Gastroesophageal sphincter (tissue), 4 donors: ENCODE results near the gene DCUN1D3. TPM values are rescaled to one million over a fixed set of nuclear protein-coding genes. Genes with fewer than 3 reads are reported as not detected.

Experiments
- ATAC-seq: fragments of 150-250 bp; one replicate; pipeline ENCODE4 v1.9.1; 2016; ENCODE audit warnings: mild to moderate bottlenecking, moderate library complexity
- H3K27ac ChIP-seq, 4 donors: fragments of 200-600 bp; sonication (generic) in 3 of 4; 1 replicate in 3 of 4; 2 replicates in 1 of 4; pipeline ENCODE4 v1.5.1; 2016 to 2019
- H3K27me3 ChIP-seq: fragments of 200-600 bp; sonication (generic); one replicate; pipeline ENCODE4 v1.5.1; 2019
- H3K36me3 ChIP-seq, 2 donors: fragments of 200-600 bp; sonication (generic); one replicate each; pipeline ENCODE4 v1.5.1; 2019; ENCODE audit warnings: control low read depth in 1 of 2
- H3K4me1 ChIP-seq, 3 donors: fragments of 200-600 bp; sonication (generic); 1 replicate in 2 of 3; 2 replicates in 1 of 3; pipeline ENCODE4 v1.5.1; 2016 to 2019; ENCODE audit warnings: control low read depth in 2 of 3
- H3K4me3 ChIP-seq, 2 donors: fragments of 200-600 bp; sonication (generic); one replicate each; pipeline ENCODE4 v1.5.1; 2019; ENCODE audit warnings: mild to moderate bottlenecking in 1 of 2, moderate library complexity in 1 of 2
- H3K9me3 ChIP-seq, 3 donors: fragments of 200-600 bp; sonication (generic); one replicate each; pipeline ENCODE4 v1.5.1; 2017 to 2019; ENCODE audit warnings: control low read depth in 2 of 3
- CTCF ChIP-seq, 4 experiments: fragments of 200-600 bp in 2 of 4; fragments of 450-650 bp in 2 of 4; sonication (generic) in 1 of 4; IDR thresholded peaks; one replicate each; pipeline ENCODE4 v1.5.1; 2017 to 2019; ENCODE audit warnings: antibody characterized with exemption in 4 of 4, mild to moderate bottlenecking in 2 of 4, moderate library complexity in 2 of 4
- EP300 ChIP-seq: sonication (generic); formaldehyde crosslinking; IDR thresholded peaks from one replicate; pipeline ENCODE4 v1.6.1; 2017; ENCODE audit warnings: antibody characterized with exemption, mild to moderate bottlenecking
- POLR2A ChIP-seq, 2 donors: fragments of 450-650 bp; IDR thresholded peaks; one replicate each; pipeline ENCODE4 v1.6.1; 2017; ENCODE audit warnings: antibody characterized with exemption in 2 of 2, mild to moderate bottlenecking in 2 of 2, moderate library complexity in 1 of 2
- POLR2AphosphoS5 ChIP-seq: sonication (generic); formaldehyde crosslinking; IDR thresholded peaks from one replicate; pipeline ENCODE4 v1.6.1; 2017; ENCODE audit warnings: antibody characterized with exemption
- WGBS, 2 donors: methylation state at CpG; one replicate each; pipeline ENCODE4 v1.1.5; 2018; ENCODE audit warnings: low coverage in 1 of 2; 5-methylcytosine and 5-hydroxymethylcytosine counted together
- total RNA-seq, 4 donors: library from RNA; depleted of rRNA; stranded (reverse); fragments of >200 nt; gene quantifications; one replicate each; pipeline ENCODE4 v1.1.0, GENCODE V29; 2016

Gene DCUN1D3
- total RNA-seq, 4 donors from 2014 or later, result 28.6 to 35.7 (median 33.5) TPM

DNA sequence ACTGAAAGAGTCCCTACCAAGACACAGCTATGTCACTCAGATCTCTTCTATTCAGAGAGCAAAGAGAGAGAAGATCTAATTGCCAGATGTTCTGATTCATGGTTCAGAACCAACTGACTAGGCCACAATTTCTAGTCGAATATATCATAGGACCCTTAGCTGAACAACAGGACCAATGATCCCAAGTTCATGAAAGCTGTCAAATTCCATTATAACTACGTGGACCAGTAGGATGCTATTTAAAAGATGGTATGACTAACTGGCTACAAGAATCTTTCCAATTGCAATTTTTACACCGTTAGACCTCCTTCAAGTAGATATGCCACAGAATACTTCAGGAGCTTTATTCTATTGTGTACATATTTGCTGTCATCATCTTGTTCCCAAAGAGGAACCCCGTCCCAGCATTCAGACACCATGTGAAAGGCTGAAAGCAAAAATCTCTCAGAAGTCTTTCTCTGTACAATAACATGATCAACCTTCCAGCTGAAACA, 26.0 kb downstream of the DCUN1D3 start:
- WGBS, 2 donors, result 69 to 76% methylated on average over 3 to 4 of the region's 4 CpGs
- TF ChIP-seq CTCF (IDR thresholded peaks at IDR 0.05) (no peak), EP300 (no peak), POLR2AphosphoS5 (no peak), POLR2A (IDR thresholded peaks at IDR 0.05) (no peak)
- Histone ChIP-seq H3K9me3 (no peaks in the 10 kb centered on the region), H3K36me3 (no peaks in the 10 kb centered on the region), H3K27ac (peak overlapping the region in 2 of 4 donors; percentile 1 to 25), H3K4me3 (no peak overlapping the region), H3K4me1 (peaks cover 15 to 88% (median 45%) of the 10 kb centered on the region in 3 donors), H3K27me3 (no peaks in the 10 kb centered on the region)
- ATAC-seq, result no peak

- Histone ChIP-seq H3K4me3 (no peak overlapping the region), H3K27ac (peak overlapping the region in 3 of 4 donors; percentile 1 to 25 (median 1)), H3K27me3 (no peaks in the 10 kb centered on the region), H3K9me3 (no peaks in the 10 kb centered on the region), H3K36me3 (no peaks in the 10 kb centered on the region), H3K4me1 (peaks cover 14 to 88% (median 46%) of the 10 kb centered on the region in 3 donors)
- TF ChIP-seq CTCF (IDR thresholded peaks at IDR 0.05), result no peak
- no peak for TF ChIP-seq EP300
- TF ChIP-seq POLR2A (IDR thresholded peaks at IDR 0.05), result no peak
- no peak for TF ChIP-seq POLR2AphosphoS5
- ATAC-seq, result no peak
- 94% methylated on average over 2 of the region's 3 CpGs; no CpG with 5 or more reads in 1 of the 2 donors for WGBS, 2 donors
Measured at GRCh38 chr16:20873331-20873730, 26.8 kb downstream of the DCUN1D3 start.

DNA sequence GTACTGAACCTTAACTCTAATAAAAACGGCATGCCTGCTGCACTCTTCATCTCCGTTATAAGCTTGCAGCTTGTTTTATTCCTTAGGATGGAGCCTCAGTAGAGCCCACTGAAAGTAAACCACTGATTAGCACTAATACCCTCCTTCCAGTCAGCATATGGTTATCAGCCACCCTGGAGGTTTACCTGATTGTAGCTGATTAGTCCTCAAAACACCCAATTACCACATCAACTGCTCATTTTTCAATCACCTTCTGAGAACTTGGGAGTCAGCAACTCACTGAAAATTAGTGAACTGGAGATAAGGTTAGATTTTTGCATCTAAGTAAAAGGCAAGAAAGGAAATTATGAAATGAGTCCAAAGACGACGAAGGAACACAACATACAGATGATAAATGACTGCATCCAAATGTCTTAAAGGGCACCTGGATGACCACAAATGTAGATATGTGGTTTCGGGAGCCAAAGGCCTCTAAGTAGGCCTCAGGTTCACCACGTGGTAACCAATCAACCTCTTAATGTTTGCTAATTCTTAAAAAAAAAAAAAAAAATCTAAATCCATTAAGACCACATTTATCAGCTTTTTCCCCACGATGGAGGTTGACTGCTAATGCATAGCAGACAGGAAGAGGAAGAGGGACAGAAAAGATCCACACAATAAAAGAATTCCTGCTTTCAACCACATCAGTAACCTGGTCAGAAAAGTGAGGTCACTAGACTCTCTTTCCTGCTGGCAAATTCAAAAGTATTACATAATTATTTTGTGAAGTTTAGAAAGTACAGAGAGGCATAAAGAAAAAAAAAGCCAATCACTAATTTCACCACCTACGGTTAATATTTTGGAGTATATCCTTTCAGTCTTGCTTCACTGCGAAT, 28.0 kb downstream of the DCUN1D3 start:
- no peaks in the 10 kb centered on the region for H3K36me3 ChIP-seq
- 72 to 74% methylated on average over 9 of the region's 9 CpGs for WGBS, 2 donors
- no peaks in the 10 kb centered on the region for H3K27me3 ChIP-seq
- no peak for ATAC-seq
- no peak overlapping the region for H3K4me3 ChIP-seq
- peaks cover 24 to 88% (median 49%) of the 10 kb centered on the region in 3 donors for H3K4me1 ChIP-seq
- H3K27ac ChIP-seq, result peak overlapping the region; percentile 25 to 78 (median 73)
- no peaks in the 10 kb centered on the region for H3K9me3 ChIP-seq
- no peak for TF ChIP-seq POLR2AphosphoS5
- no peak for TF ChIP-seq POLR2A (IDR thresholded peaks at IDR 0.05)
- no peak for TF ChIP-seq CTCF (IDR thresholded peaks at IDR 0.05)
- TF ChIP-seq EP300, result no peak

- TF ChIP-seq EP300 (no peak), POLR2AphosphoS5 (no peak), CTCF (IDR thresholded peaks at IDR 0.05) (no peak), POLR2A (IDR thresholded peaks at IDR 0.05) (no peak)
- H3K27ac ChIP-seq, result peak overlapping the region; percentile 39 to 78 (median 73)
- WGBS, 2 donors, result 33 to 67% methylated on average over 2 of the region's 2 CpGs
- H3K4me3 ChIP-seq, result no peak overlapping the region
- no peak for ATAC-seq
- H3K9me3 ChIP-seq, result no peaks in the 10 kb centered on the region
- no peaks in the 10 kb centered on the region for H3K36me3 ChIP-seq
- no peaks in the 10 kb centered on the region for H3K27me3 ChIP-seq
- H3K4me1 ChIP-seq, result peaks cover 31 to 97% (median 59%) of the 10 kb centered on the region in 3 donors
Measured at GRCh38 chr16:20871258-20871657, 28.9 kb downstream of the DCUN1D3 start.
